IMR-90 (cell line): ENCODE measurements around the gene DOCK10. TPM values are rescaled to one million over a fixed set of nuclear protein-coding genes. Genes with fewer than 3 reads are reported as not detected.
"Not testable (repeated sequence)": the region's sequence is repeated elsewhere in the genome, so short reads cannot be mapped to it uniquely, and the experiment has no call there.

ENCODE experiments used
- ATAC-seq: fragments of 200-7000 bp; cut with Tn5 transposase; 2 replicates; pipeline ENCODE4 v1.9.1; 2020; ENCODE audit warnings: low read depth, mild to moderate bottlenecking, moderate library complexity
- BruUV-seq: library from RNA; stranded (reverse); fragments of 400-500 nt; replicated peaks from 2 replicates; lab custom pipeline; 2021; lab: Mats Ljungman, UMichigan
- CTCF ChIA-PET: fragments of 300-600 bp; formaldehyde crosslinking; extraction: SDS; loops from one replicate; lab custom pipeline; 2021; ENCODE audit warnings: antibody characterized with exemption; lab: Yijun Ruan, JAX
- POLR2A ChIA-PET: fragments of 300-600 bp; sonication (Branson Sonifier 250); formaldehyde crosslinking; loops from one replicate; lab custom pipeline; 2022; ENCODE audit warnings: antibody characterized with exemption; ENCODE audit not compliant: unreplicated experiment; lab: Charles Lee
- DNase-seq: peaks from one replicate; pipeline ENCODE4 v3.0.0; 2013
- H2AFZ ChIP-seq: replicated peaks from 2 replicates; pipeline ENCODE3; 2013; ENCODE audit warnings: low read length, mild to moderate bottlenecking; ENCODE audit not compliant: poor library complexity
- H2AK5ac ChIP-seq: 2 replicates; pipeline ENCODE4 v1.6.1; 2013; ENCODE audit warnings: low read depth, low read length, inconsistent platforms
- H2AK9ac ChIP-seq: replicated peaks from 2 replicates; pipeline ENCODE3; 2013; ENCODE audit warnings: mild to moderate bottlenecking, low read depth, low read length, moderate library complexity; ENCODE audit not compliant: poor library complexity
- H2BK120ac ChIP-seq: 2 replicates; pipeline ENCODE4 v1.6.1; 2013; ENCODE audit warnings: low read depth, low read length, inconsistent platforms
- H2BK15ac ChIP-seq: 3 replicates; pipeline ENCODE4 v1.6.1; 2013; ENCODE audit warnings: low read depth, low read length, inconsistent platforms
- H2BK20ac ChIP-seq: 2 replicates; pipeline ENCODE4 v1.6.1; 2013; ENCODE audit warnings: low read depth, mild to moderate bottlenecking, inconsistent platforms, low read length, moderate library complexity
- H2BK5ac ChIP-seq: 2 replicates; pipeline ENCODE4 v1.6.1; 2013; ENCODE audit warnings: mild to moderate bottlenecking, low read depth, low read length, inconsistent platforms; ENCODE audit not compliant: poor library complexity, severe bottlenecking
- H3K14ac ChIP-seq: replicated peaks from 2 replicates; pipeline ENCODE4 v1.6.1; 2013; ENCODE audit warnings: low read depth, low read length, inconsistent platforms
- H3K18ac ChIP-seq: 2 replicates; pipeline ENCODE4 v1.6.1; 2013; ENCODE audit warnings: low read depth, low read length, control low read depth
- H3K23ac ChIP-seq: 2 replicates; pipeline ENCODE4 v1.6.1; 2013; ENCODE audit warnings: low read depth, low read length, inconsistent platforms
- H3K27ac ChIP-seq: 2 replicates; pipeline ENCODE4 v1.5.1; 2013; ENCODE audit warnings: mild to moderate bottlenecking, control low read depth, low read length; ENCODE audit not compliant: insufficient read depth
- H3K27me3 ChIP-seq: 2 replicates; pipeline ENCODE4 v1.6.1; 2013; ENCODE audit warnings: low read length; ENCODE audit not compliant: control insufficient read depth, insufficient read depth
- H3K36me3 ChIP-seq: 2 replicates; pipeline ENCODE4 v1.6.1; 2013; ENCODE audit warnings: low read length, mixed read lengths; ENCODE audit not compliant: control insufficient read depth, insufficient read depth
- H3K4ac ChIP-seq: 2 replicates; pipeline ENCODE4 v1.6.1; 2013; ENCODE audit warnings: low read depth, low read length, inconsistent platforms
- H3K4me1 ChIP-seq: 2 replicates; pipeline ENCODE4 v1.6.1; 2013; ENCODE audit warnings: low read length, mixed read lengths; ENCODE audit not compliant: control insufficient read depth, insufficient read depth
- H3K4me2 ChIP-seq: 2 replicates; pipeline ENCODE4 v1.6.1; 2013; ENCODE audit warnings: low read depth, mild to moderate bottlenecking, control low read depth, low read length, moderate library complexity
- H3K4me3 ChIP-seq: 2 replicates; pipeline ENCODE4 v1.5.1; 2013; ENCODE audit warnings: low read depth, mild to moderate bottlenecking, control low read depth, low read length, moderate library complexity; ENCODE audit not compliant: insufficient read depth
- H3K56ac ChIP-seq: 2 replicates; pipeline ENCODE4 v1.6.1; 2013; ENCODE audit warnings: low read length, inconsistent platforms; ENCODE audit not compliant: insufficient read depth; ENCODE audit errors: extremely low read depth
- H3K79me1 ChIP-seq, 2 experiments: 2 replicates each; pipeline ENCODE4 v1.6.1; 2013; ENCODE audit warnings: low read length in 2 of 2, inconsistent platforms in 1 of 2, low read depth in 1 of 2
- H3K9ac ChIP-seq: 2 replicates; pipeline ENCODE4 v1.6.1; 2013; ENCODE audit warnings: low read depth, low read length, control low read depth
- H3K9me1 ChIP-seq: 2 replicates; pipeline ENCODE4 v1.6.1; 2013; ENCODE audit warnings: low read length, inconsistent platforms; ENCODE audit not compliant: insufficient read depth
- H3K9me3 ChIP-seq: 2 replicates; pipeline ENCODE4 v1.6.1; 2013; ENCODE audit warnings: low read length; ENCODE audit not compliant: control insufficient read depth, insufficient read depth
- H4K20me1 ChIP-seq: 2 replicates; pipeline ENCODE4 v1.6.1; 2013; ENCODE audit warnings: low read length, inconsistent platforms; ENCODE audit not compliant: insufficient read depth
- H4K5ac ChIP-seq: 2 replicates; pipeline ENCODE4 v1.6.1; 2013; ENCODE audit warnings: mild to moderate bottlenecking, low read depth, low read length, control low read depth
- H4K8ac ChIP-seq, 2 experiments: 2 replicates each; pipeline ENCODE4 v1.6.1; 2013; ENCODE audit warnings: low read depth in 2 of 2, low read length in 2 of 2, control low read depth in 1 of 2, inconsistent platforms in 1 of 2
- H4K91ac ChIP-seq: 2 replicates; pipeline ENCODE4 v1.6.1; 2013; ENCODE audit warnings: low read depth, low read length, inconsistent platforms; ENCODE audit not compliant: insufficient read depth
- FOS ChIP-seq: fragments of 150-350 bp; IDR thresholded peaks from 2 replicates; pipeline ENCODE4 v1.6.1; 2016; ENCODE audit warnings: low read depth, low read length
- SMC3 ChIP-seq: fragments of 150-350 bp; IDR thresholded peaks from 2 replicates; pipeline ENCODE4 v1.6.1; 2016; ENCODE audit warnings: low read depth, mild to moderate bottlenecking, antibody characterized with exemption, low read length, moderate library complexity
- WGBS, 2 experiments: methylation state at CpG; one replicate each; pipeline versions ENCODE4 v1.1.5 to v1.1.7; 2013; ENCODE audit warnings: missing lambda C conversion rate in 2 of 2; ENCODE audit not compliant: insufficient read length in 1 of 2; ENCODE audit errors: extremely low coverage in 2 of 2; 5-methylcytosine and 5-hydroxymethylcytosine counted together
- dilution Hi-C: fragments of 300-500 bp; cut with HindIII; formaldehyde crosslinking; loops from one replicate; pipeline ENCODE4 v1.14.3; 2018; ENCODE audit warnings: low sequenced_read_pairs; ENCODE audit not compliant: unreplicated experiment
- in situ Hi-C: fragments of 300-500 bp; cut with MboI; formaldehyde crosslinking; loops from 3 replicates; pipeline ENCODE4 v1.14.3; 2019; ENCODE audit warnings: low sequenced_read_pairs, inconsistent platforms, mixed read lengths
- intact Hi-C: fragments of 100-400 bp; cut with micrococcal nuclease; formaldehyde crosslinking; loops from 2 replicates; pipeline ENCODE4 v1.10.0; 2022
- polyA plus RNA-seq, 3 experiments: library from polyadenylated mRNA; depleted of rRNA; stranded (reverse); fragments of >200 nt; gene quantifications; 2 replicates each; pipeline ENCODE4 v1.2.3, GENCODE V29; 2012; ENCODE audit warnings: low replicate concordance in 1 of 3
- total RNA-seq: library from RNA; depleted of rRNA; stranded (reverse); fragments of >200 nt; gene quantifications from 2 replicates; pipeline ENCODE4 v1.2.3, GENCODE V29; 2012

The DOCK10 gene
- total and polyA plus RNA-seq, 2 of the 4 experiments (the other 2 are of a cell fraction) = 58.6 to 75.3 TPM

GRCh38 chr2:224944707-224945547 lies 97.3 kb downstream of the DOCK10 start (continued):
- no peak for TF ChIP-seq SMC3
- no peak for TF ChIP-seq FOS

GRCh38 chr2:224943601-224944041 lies 98.6 kb downstream of the DOCK10 start:
- H3K4me1 ChIP-seq, intact Hi-C loops: not testable (repeated sequence)

More at GRCh38 chr2:224943601-224944041, 98.6 kb downstream of the DOCK10 start:
- H4K5ac ChIP-seq, H2AK5ac ChIP-seq, ATAC-seq, dilution Hi-C loops, H3K23ac ChIP-seq, H3K27me3 ChIP-seq, H4K20me1 ChIP-seq, in situ Hi-C loops, DNase-seq, H3K4ac ChIP-seq, H3K9me1 ChIP-seq, POLR2A ChIA-PET, H2BK20ac ChIP-seq, H3K27ac ChIP-seq, H3K9me3 ChIP-seq, H4K8ac ChIP-seq, H3K9ac ChIP-seq, H3K18ac ChIP-seq, BruUV-seq, H2BK15ac ChIP-seq, H3K4me3 ChIP-seq, H2AFZ ChIP-seq, H3K36me3 ChIP-seq, H3K14ac ChIP-seq, H3K4me2 ChIP-seq, H2BK5ac ChIP-seq, H4K91ac ChIP-seq, H2AK9ac ChIP-seq, H3K56ac ChIP-seq, H2BK120ac ChIP-seq: not testable (repeated sequence)
- no CpG with 5 or more reads among the region's 8 CpGs for WGBS, 2 experiments
- CTCF ChIA-PET = interaction anchor here (0.6 to 0.9 kb wide), 2 partner anchors 48 to 50 kb away, joined by 4 read pairs; no protein-coding TSS in a partner anchor
- peaks cover 29 to 46% of the 10 kb centered on the region in 2 experiments for H3K79me1 ChIP-seq
